Mucosa of descending colon (tissue), 3 donors: ENCODE measurements around the gene CPNE5. TPM values are rescaled to one million over a fixed set of nuclear protein-coding genes. Genes with fewer than 3 reads are reported as not detected.

Experiments used
- ATAC-seq: fragments of 200-7000 bp; cut with Tn5 transposase; one replicate; pipeline ENCODE4 v1.9.1; 2020; ENCODE audit warnings: mild to moderate bottlenecking, moderate library complexity
- DNase-seq, 3 donors: peaks; one replicate each; pipeline ENCODE4 v3.0.0-alpha.2; 2020
- H3K36me3 ChIP-seq: fragments of 200-600 bp; one replicate; pipeline ENCODE4 v1.8.0; 2021; ENCODE audit warnings: low read depth, mild to moderate bottlenecking
- H3K4me1 ChIP-seq: fragments of 200-600 bp; one replicate; pipeline ENCODE4 v1.8.0; 2021; ENCODE audit warnings: low read depth, mild to moderate bottlenecking
- H3K4me3 ChIP-seq: fragments of 200-600 bp; one replicate; pipeline ENCODE4 v1.8.0; 2021; ENCODE audit warnings: mild to moderate bottlenecking
- H3K9me3 ChIP-seq: fragments of 200-600 bp; one replicate; pipeline ENCODE4 v1.8.0; 2021; ENCODE audit warnings: mild to moderate bottlenecking
- intact Hi-C, 2 donors: fragments of 100-400 bp; cut with DNase I in 1 of 2; cut with micrococcal nuclease in 1 of 2; formaldehyde crosslinking; loops; one replicate each; pipeline versions ENCODE4 v1.11.0 to v1.11.1; 2022; cut with DNase I, micrococcal nuclease
- total RNA-seq, 3 donors: library from RNA; stranded (reverse); fragmentation: NEBNext Ultra II Directional in 2 of 3; extraction: Animal tissue kit (Norgen Biotek cat#: 25700) in 2 of 3; gene quantifications; one replicate each; pipeline versions ENCODE4 v1.2.1 to v1.2.4, GENCODE V29; 2021 to 2023
- TF ChIP-seq, protein P1 (sequence below): fragments of 200-600 bp; IDR thresholded peaks from one replicate; pipeline ENCODE4 v1.8.0; 2022; ENCODE audit warnings: antibody characterized with exemption, mild to moderate bottlenecking
- donor health status: DM: no; HTN: no; CAD: no; lungs with moderate emphysema.
- donor health status: DM: no; HTN: no; CAD: no.
- donor health status: DM: no; HTN: yes; CAD: no.

The CPNE5 gene
- total RNA-seq, 3 donors from 2014 or later = 4.7 to 15.2 (median 6.1) TPM

- Histone ChIP-seq H3K9me3 (no peaks in the 10 kb centered on the region), H3K4me1 (peaks cover 8% of the 10 kb centered on the region), H3K4me3 (no peak overlapping the region), H3K36me3 (no peaks in the 10 kb centered on the region)
- no peak for DNase-seq
- intact Hi-C loops = no loop called here
- TF ChIP-seq, protein P1, sequence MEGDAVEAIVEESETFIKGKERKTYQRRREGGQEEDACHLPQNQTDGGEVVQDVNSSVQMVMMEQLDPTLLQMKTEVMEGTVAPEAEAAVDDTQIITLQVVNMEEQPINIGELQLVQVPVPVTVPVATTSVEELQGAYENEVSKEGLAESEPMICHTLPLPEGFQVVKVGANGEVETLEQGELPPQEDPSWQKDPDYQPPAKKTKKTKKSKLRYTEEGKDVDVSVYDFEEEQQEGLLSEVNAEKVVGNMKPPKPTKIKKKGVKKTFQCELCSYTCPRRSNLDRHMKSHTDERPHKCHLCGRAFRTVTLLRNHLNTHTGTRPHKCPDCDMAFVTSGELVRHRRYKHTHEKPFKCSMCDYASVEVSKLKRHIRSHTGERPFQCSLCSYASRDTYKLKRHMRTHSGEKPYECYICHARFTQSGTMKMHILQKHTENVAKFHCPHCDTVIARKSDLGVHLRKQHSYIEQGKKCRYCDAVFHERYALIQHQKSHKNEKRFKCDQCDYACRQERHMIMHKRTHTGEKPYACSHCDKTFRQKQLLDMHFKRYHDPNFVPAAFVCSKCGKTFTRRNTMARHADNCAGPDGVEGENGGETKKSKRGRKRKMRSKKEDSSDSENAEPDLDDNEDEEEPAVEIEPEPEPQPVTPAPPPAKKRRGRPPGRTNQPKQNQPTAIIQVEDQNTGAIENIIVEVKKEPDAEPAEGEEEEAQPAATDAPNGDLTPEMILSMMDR = no peak
- ATAC-seq = no peak
Observed at GRCh38 chr6:36695414-36695813, 143.8 kb downstream of the CPNE5 start.

GRCh38 chr6:36694616-36695015 lies 144.6 kb downstream of the CPNE5 start:
- DNase-seq (no peak), ATAC-seq (no peak)
- Histone ChIP-seq H3K9me3 (no peaks in the 10 kb centered on the region), H3K4me1 (peaks cover 8% of the 10 kb centered on the region), H3K36me3 (no peaks in the 10 kb centered on the region), H3K4me3 (no peak overlapping the region)
- TF ChIP-seq, protein P1 = no peak
- intact Hi-C loops = no loop called here

DNA sequence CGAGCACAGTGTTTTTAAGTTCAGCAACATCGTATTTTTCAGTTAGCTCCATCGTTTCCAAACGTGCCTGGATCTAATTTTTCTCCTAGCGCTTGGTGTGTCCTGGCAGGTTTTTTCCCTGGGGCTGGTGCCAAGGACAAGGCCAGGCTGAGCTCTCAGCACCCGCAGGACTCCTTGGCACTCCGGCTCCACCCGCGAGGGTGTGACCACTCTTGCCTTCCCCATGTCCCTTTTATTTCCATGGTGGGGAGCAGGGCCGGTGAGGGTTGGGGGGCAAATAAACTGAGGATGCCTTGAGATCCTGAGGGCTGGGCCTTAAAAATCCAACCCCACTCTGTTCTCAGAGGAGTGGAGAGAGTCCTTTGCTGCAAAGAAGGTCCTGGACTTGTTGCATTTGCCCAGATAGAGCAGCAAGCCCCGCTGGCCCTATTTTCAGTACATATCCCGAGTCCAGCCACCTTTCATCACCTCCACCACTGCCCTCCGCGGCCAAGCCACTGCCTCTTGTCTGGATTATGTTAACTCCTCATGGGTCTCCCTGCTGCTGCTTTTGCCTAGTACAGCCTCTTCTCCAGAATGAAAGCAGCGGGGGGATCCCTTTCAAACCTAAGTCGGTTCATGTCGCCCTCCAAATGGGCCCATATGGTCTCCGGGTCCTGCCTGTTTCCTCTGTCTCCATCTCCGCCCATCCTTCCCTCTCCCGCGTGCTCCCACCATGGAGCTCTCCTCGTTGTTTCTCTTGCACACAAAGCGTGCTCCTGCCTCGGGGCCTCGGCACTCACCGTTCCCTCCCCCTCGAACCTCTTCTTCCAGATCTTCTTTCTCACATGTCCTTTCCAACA lies 146.2 kb downstream of the CPNE5 start:
- no peak overlapping the region for H3K4me3 ChIP-seq
- ATAC-seq = peak; percentile 33
- DNase-seq = peak in 1 of 3 donors; percentile 44
- peaks cover 8% of the 10 kb centered on the region for H3K4me1 ChIP-seq
- TF ChIP-seq, protein P1 = no peak
- intact Hi-C loops = no loop called here
- no peaks in the 10 kb centered on the region for H3K36me3 ChIP-seq
- no peaks in the 10 kb centered on the region for H3K9me3 ChIP-seq

- H3K4me3 ChIP-seq = no peak overlapping the region
- H3K4me1 ChIP-seq = peaks cover 8% of the 10 kb centered on the region
- peak in 1 of 3 donors; percentile 69 for DNase-seq
- TF ChIP-seq, protein P1 = no peak
- intact Hi-C loops = no loop called here
- H3K9me3 ChIP-seq = no peaks in the 10 kb centered on the region
- no peaks in the 10 kb centered on the region for H3K36me3 ChIP-seq
- ATAC-seq = peak; percentile 86
Observed at GRCh38 chr6:36692220-36692619, 147.0 kb downstream of the CPNE5 start.

GRCh38 chr6:36691612-36692011 lies 147.6 kb downstream of the CPNE5 start:
- intact Hi-C loops = no loop called here
- no peak for DNase-seq

More at GRCh38 chr6:36691612-36692011, 147.6 kb downstream of the CPNE5 start:
- TF ChIP-seq, protein P1 = no peak
- H3K9me3 ChIP-seq = no peaks in the 10 kb centered on the region
- no peak overlapping the region for H3K4me3 ChIP-seq
- H3K4me1 ChIP-seq = peaks cover 8% of the 10 kb centered on the region
- no peaks in the 10 kb centered on the region for H3K36me3 ChIP-seq
- ATAC-seq = no peak
